ENCODE measurements around the gene REC114.
"Not testable (repeated sequence)": the region's sequence is repeated elsewhere in the genome, so short reads cannot be mapped to it uniquely, and the experiment has no call there.

REC114 gene

DNA sequence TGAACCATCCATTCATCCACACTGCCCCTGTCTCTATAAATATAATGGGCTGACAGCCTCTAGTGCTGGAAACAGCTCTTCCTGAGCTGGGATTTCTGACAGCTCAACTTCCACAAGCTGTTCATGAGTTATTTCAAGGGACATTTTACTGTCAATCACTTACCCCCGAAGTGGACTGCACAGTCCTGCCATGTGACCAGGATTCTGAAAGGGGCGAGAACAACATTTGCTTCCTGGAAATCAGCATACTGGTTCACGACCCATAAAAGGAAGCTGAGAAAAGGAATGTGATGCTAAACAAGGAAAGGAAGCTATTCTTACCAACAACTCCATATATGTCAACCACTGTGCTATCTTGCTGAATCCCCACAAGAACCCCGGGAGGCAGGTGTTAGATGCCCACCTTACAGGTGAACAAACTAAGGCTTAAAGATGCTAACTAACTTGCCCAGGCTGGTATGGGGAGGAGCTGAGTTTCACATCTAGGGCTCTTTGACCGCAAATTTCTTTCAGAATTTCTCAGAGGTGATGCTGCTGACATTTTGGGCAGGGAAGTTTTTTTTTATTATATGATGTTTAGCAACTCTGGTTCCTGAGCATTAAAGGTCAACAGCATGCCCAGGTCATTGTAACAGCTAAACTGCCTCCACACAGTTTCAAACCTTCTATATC lies 16.5 kb upstream of the REC114 start:
- WGBS, 2 experiments (ENCODE audit: insufficient coverage in 2 of 2), result 81 to 82% methylated on average over 2 to 4 of the region's 5 CpGs

DNA sequence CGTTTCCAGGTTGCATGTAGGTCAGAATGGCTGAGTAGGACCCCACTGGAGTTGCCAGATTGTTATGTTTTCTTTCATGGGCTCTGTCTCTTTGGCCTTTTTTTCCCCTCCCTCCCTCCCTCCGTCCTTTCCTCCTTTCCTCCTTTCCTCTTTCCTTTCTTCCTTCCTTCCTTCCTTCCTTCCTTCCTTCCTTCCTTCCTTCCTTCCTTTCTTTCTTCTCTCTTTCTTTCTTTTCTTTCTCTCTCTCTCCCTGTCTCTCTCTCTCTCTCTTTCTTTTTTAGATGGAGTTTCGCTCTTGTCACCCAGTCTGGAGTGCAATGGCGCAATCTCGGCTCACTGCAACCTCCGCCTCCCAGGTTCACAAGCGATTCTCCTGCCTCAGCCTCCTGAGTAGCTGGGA lies 11.6 kb upstream of the REC114 start:
- H3K9me3 ChIP-seq (ENCODE audit: control insufficient read depth, low read length); H3K4me1 ChIP-seq (ENCODE audit: control insufficient read depth, insufficient read depth, low read length, poor library complexity, severe bottlenecking); H3K36me3 ChIP-seq (ENCODE audit: control insufficient read depth, insufficient read depth, low read length); H3K4me3 ChIP-seq (ENCODE audit: extremely low read depth, insufficient read depth, low read length, poor library complexity, severe bottlenecking); H3K27ac ChIP-seq (ENCODE audit: low read depth, low read length, severe bottlenecking): not testable (repeated sequence)
- 82 to 94% methylated on average over 4 to 6 of the region's 7 CpGs for WGBS, 2 experiments (ENCODE audit: insufficient coverage in 2 of 2)

More for the DNA sequence above, 16.5 kb upstream of the REC114 start:
- no peaks in the 10 kb centered on the region for H3K9me3 ChIP-seq (ENCODE audit: control insufficient read depth, low read length)
- no peaks in the 10 kb centered on the region for H3K4me1 ChIP-seq (ENCODE audit: control insufficient read depth, insufficient read depth, low read length, poor library complexity, severe bottlenecking)
- no peak overlapping the region for H3K4me3 ChIP-seq (ENCODE audit: extremely low read depth, insufficient read depth, low read length, poor library complexity, severe bottlenecking)
- no peak overlapping the region for H3K27ac ChIP-seq (ENCODE audit: low read depth, low read length, severe bottlenecking)
- no peaks in the 10 kb centered on the region for H3K36me3 ChIP-seq (ENCODE audit: control insufficient read depth, insufficient read depth, low read length)

GRCh38 chr15:73433873-73434272 lies 9.1 kb upstream of the REC114 start:
- Histone ChIP-seq H3K9me3 (ENCODE audit: control insufficient read depth, low read length) (no peaks in the 10 kb centered on the region), H3K27ac (ENCODE audit: low read depth, low read length, severe bottlenecking) (no peak overlapping the region), H3K36me3 (ENCODE audit: control insufficient read depth, insufficient read depth, low read length) (no peaks in the 10 kb centered on the region), H3K4me1 (ENCODE audit: control insufficient read depth, insufficient read depth, low read length, poor library complexity, severe bottlenecking) (peaks cover 14% of the 10 kb centered on the region), H3K4me3 (ENCODE audit: extremely low read depth, insufficient read depth, low read length, poor library complexity, severe bottlenecking) (no peak overlapping the region)
- WGBS, 2 experiments (ENCODE audit: insufficient coverage in 2 of 2), result 75% methylated on average over 1 of the region's 4 CpGs; no CpG with 5 or more reads in 1 of the 2 experiments

- Histone ChIP-seq H3K36me3 (ENCODE audit: control insufficient read depth, insufficient read depth, low read length) (no peaks in the 10 kb centered on the region), H3K27ac (ENCODE audit: low read depth, low read length, severe bottlenecking) (no peak overlapping the region), H3K4me3 (ENCODE audit: extremely low read depth, insufficient read depth, low read length, poor library complexity, severe bottlenecking) (no peak overlapping the region), H3K4me1 (ENCODE audit: control insufficient read depth, insufficient read depth, low read length, poor library complexity, severe bottlenecking) (peaks cover 14% of the 10 kb centered on the region), H3K9me3 (ENCODE audit: control insufficient read depth, low read length) (no peaks in the 10 kb centered on the region)
- no CpG with 5 or more reads among the region's 2 CpGs for WGBS, 2 experiments (ENCODE audit: insufficient coverage in 2 of 2)
These were observed 6.4 kb upstream of the REC114 start for GRCh38 chr15:73436613-73437012.

GRCh38 chr15:73437543-73438109 lies 5.3 kb upstream of the REC114 start:
- no peak overlapping the region for H3K27ac ChIP-seq (ENCODE audit: low read depth, low read length, severe bottlenecking)
- 67 to 74% methylated on average over 1 to 2 of the region's 4 CpGs for WGBS, 2 experiments (ENCODE audit: insufficient coverage in 2 of 2)
- H3K4me1 ChIP-seq (ENCODE audit: control insufficient read depth, insufficient read depth, low read length, poor library complexity, severe bottlenecking), result peaks cover 14% of the 10 kb centered on the region
- H3K9me3 ChIP-seq (ENCODE audit: control insufficient read depth, low read length), result no peaks in the 10 kb centered on the region
- H3K4me3 ChIP-seq (ENCODE audit: extremely low read depth, insufficient read depth, low read length, poor library complexity, severe bottlenecking), result no peak overlapping the region
- H3K36me3 ChIP-seq (ENCODE audit: control insufficient read depth, insufficient read depth, low read length), result no peaks in the 10 kb centered on the region

DNA sequence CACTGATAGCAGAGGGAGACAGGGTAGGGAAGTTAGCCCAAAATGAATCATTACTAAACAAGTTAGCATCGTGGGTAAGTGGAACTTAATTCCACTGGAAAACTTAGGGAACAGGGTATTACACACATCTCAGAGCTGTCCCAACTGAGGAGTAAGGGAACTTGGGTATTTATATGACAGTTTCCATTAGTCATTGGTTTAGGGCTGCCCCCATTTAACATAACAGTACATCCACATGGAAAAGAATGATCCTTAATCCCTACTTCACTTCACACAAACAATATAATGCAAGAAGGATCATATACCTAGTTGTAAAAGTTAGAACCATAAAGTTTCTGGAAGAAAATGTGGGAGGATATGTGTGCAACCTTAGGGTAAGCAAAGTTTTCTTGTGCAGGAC lies 4.3 kb upstream of the REC114 start:
- Histone ChIP-seq H3K36me3 (ENCODE audit: control insufficient read depth, insufficient read depth, low read length) (no peaks in the 10 kb centered on the region), H3K4me1 (ENCODE audit: control insufficient read depth, insufficient read depth, low read length, poor library complexity, severe bottlenecking) (peaks cover 14% of the 10 kb centered on the region), H3K27ac (ENCODE audit: low read depth, low read length, severe bottlenecking) (no peak overlapping the region), H3K9me3 (ENCODE audit: control insufficient read depth, low read length) (no peaks in the 10 kb centered on the region), H3K4me3 (ENCODE audit: extremely low read depth, insufficient read depth, low read length, poor library complexity, severe bottlenecking) (no peak overlapping the region)
- WGBS, 2 experiments (ENCODE audit: insufficient coverage in 2 of 2), result 86% methylated on average over 1 of the region's 1 CpG; no CpG with 5 or more reads in 1 of the 2 experiments

GRCh38 chr15:73440571-73440970 lies 2.4 kb upstream of the REC114 start:
- no peaks in the 10 kb centered on the region for H3K9me3 ChIP-seq (ENCODE audit: control insufficient read depth, low read length)
- H3K4me1 ChIP-seq (ENCODE audit: control insufficient read depth, insufficient read depth, low read length, poor library complexity, severe bottlenecking), result peaks cover 14% of the 10 kb centered on the region
- no peaks in the 10 kb centered on the region for H3K36me3 ChIP-seq (ENCODE audit: control insufficient read depth, insufficient read depth, low read length)
- 92 to 100% methylated on average over 2 to 3 of the region's 3 CpGs for WGBS, 2 experiments (ENCODE audit: insufficient coverage in 2 of 2)
- H3K4me3 ChIP-seq (ENCODE audit: extremely low read depth, insufficient read depth, low read length, poor library complexity, severe bottlenecking), result no peak overlapping the region
- no peak overlapping the region for H3K27ac ChIP-seq (ENCODE audit: low read depth, low read length, severe bottlenecking)

DNA sequence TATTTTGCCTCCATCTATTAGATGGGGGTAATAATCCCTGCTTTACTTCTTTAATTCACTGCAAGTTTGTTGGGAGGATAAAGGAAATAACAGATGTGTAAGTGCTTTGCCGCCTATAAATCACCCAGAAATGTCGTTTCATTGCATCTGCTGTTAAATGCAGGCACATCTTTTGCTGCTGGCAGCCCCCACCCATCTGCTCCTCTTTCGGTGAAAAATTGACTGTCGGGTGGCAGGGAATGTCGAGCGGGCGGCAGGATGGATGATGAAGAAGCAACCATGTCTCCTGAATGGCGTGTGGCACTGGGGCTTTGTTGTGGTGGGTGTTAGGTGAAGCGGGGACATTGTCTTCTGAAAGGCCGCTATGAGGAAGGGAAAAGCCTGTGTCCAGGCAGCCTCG lies 543 bp upstream of the REC114 start:
- H3K27ac ChIP-seq (ENCODE audit: low read depth, low read length, severe bottlenecking), result no peak overlapping the region
- H3K4me1 ChIP-seq (ENCODE audit: control insufficient read depth, insufficient read depth, low read length, poor library complexity, severe bottlenecking), result peaks cover 7% of the 10 kb centered on the region
- no peaks in the 10 kb centered on the region for H3K9me3 ChIP-seq (ENCODE audit: control insufficient read depth, low read length)
- 96 to 99% methylated on average over 6 to 11 of the region's 11 CpGs for WGBS, 2 experiments (ENCODE audit: insufficient coverage in 2 of 2)
- no peak overlapping the region for H3K4me3 ChIP-seq (ENCODE audit: extremely low read depth, insufficient read depth, low read length, poor library complexity, severe bottlenecking)
- H3K36me3 ChIP-seq (ENCODE audit: control insufficient read depth, insufficient read depth, low read length), result no peaks in the 10 kb centered on the region

DNA sequence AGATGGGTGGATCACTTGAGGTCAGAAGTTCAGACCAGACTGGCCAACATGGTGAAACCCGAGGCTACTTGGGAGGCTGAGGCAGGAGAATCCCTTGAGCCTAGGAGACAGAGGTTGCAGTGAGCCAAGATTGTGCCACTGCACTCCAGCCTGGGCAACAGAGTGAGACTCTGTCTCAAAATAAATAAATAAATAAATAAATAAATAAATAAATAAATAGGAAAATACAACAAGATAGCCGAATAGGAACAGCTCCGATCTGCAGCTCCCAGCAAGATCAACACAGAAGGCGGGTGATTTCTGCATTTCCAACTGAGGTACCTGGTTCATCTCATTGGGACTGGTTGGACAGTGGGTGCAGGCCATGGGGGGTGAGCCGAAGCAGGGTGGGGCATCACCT lies 4.5 kb downstream of the REC114 start:
- WGBS, 2 experiments (ENCODE audit: insufficient coverage in 2 of 2), result 100% methylated on average over 1 to 2 of the region's 5 CpGs
- H3K9me3 ChIP-seq (ENCODE audit: control insufficient read depth, low read length); H3K27ac ChIP-seq (ENCODE audit: low read depth, low read length, severe bottlenecking): not testable (repeated sequence)

DNA sequence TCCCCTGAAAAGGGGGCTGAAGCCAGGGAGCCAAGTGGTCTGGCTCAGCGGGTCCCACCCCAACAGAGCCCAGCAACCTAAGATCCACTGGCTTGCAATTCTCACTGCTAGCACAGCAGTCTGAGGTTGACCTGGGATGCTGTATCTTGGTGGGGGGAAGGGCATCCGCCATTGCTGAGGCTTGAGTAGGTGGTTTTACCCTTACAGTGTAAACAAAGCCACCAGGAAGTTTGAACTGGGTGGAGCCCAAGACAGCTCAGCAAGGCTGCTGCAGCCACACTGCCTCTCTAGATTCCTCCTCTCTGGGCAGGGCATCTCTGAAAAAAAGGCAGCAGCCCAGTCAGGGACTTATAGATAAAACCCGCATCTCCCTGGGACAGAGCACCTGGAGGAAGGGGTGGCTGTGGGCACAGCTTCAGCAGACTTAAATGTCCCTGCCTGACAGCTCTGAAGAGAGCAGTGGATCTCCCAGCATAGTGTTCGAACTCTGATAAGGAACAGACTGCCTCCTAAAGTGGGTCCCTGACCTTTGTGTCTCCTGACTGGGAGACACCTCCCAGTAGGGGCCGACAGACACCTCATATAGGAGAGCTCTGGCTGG lies 5.3 kb downstream of the REC114 start:
- not testable (repeated sequence) for H3K9me3 ChIP-seq (ENCODE audit: control insufficient read depth, low read length); H3K4me3 ChIP-seq (ENCODE audit: extremely low read depth, insufficient read depth, low read length, poor library complexity, severe bottlenecking); H3K4me1 ChIP-seq (ENCODE audit: control insufficient read depth, insufficient read depth, low read length, poor library complexity, severe bottlenecking); H3K36me3 ChIP-seq (ENCODE audit: control insufficient read depth, insufficient read depth, low read length); H3K27ac ChIP-seq (ENCODE audit: low read depth, low read length, severe bottlenecking)
- WGBS, 2 experiments (ENCODE audit: insufficient coverage in 2 of 2), result 86 to 96% methylated on average over 3 to 5 of the region's 5 CpGs

More for the DNA sequence above, 4.5 kb downstream of the REC114 start:
- not testable (repeated sequence) for H3K36me3 ChIP-seq (ENCODE audit: control insufficient read depth, insufficient read depth, low read length); H3K4me1 ChIP-seq (ENCODE audit: control insufficient read depth, insufficient read depth, low read length, poor library complexity, severe bottlenecking); H3K4me3 ChIP-seq (ENCODE audit: extremely low read depth, insufficient read depth, low read length, poor library complexity, severe bottlenecking)

DNA sequence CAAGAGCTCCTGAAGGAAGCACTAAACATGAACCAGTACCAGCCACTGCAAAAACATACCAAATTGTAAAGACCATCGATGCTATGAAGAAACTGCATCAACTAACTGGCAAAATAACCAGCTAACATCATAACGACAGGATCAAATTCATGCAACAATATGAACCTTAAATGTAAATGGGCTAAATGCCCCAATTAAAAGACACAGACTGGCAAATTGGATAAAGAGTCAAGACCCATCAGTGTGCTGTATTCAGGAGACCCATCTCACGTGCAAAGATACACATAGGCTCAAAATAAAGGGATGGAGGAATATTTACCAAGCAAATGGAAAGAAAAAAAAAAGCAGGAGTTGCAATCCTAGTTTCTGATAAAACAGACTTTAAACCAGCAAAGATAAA lies 7.0 kb downstream of the REC114 start:
- H3K9me3 ChIP-seq (ENCODE audit: control insufficient read depth, low read length); H3K27ac ChIP-seq (ENCODE audit: low read depth, low read length, severe bottlenecking); H3K4me3 ChIP-seq (ENCODE audit: extremely low read depth, insufficient read depth, low read length, poor library complexity, severe bottlenecking); H3K4me1 ChIP-seq (ENCODE audit: control insufficient read depth, insufficient read depth, low read length, poor library complexity, severe bottlenecking); H3K36me3 ChIP-seq (ENCODE audit: control insufficient read depth, insufficient read depth, low read length): not testable (repeated sequence)
- 83 to 100% methylated on average over 1 of the region's 3 CpGs for WGBS, 2 experiments (ENCODE audit: insufficient coverage in 2 of 2)

Measured in mesodermal cell (in vitro differentiated cells).